ENCODE measurements around the gene TULP1. TPM values are rescaled to one million over a fixed set of nuclear protein-coding genes. Genes with fewer than 3 reads are reported as not detected.

The TULP1 gene
- total RNA-seq, 1 experiment from 2014 or later = not detected

DNA sequence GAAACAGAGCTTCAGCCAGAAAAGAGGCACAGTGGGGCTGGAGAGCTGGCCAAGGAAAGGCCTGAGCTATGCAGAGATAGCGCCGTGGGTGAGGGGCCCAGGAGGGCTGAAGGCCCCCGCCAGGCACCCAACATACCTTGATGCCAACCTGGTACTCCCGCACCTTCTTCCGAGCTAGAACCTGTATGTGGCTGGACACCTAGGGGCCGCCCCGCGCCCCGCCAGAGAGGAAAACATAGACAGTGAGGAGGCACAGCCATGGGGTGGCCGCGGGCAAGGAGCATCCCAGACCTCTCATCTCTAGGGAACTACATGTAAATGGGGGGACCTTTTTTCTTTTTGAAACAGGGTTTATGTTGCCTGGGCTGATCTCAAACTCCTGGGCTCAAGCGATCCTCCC lies 32.5 kb downstream of the TULP1 start:
- Histone ChIP-seq H3K36me3 (ENCODE audit: control insufficient read depth in 1 of 2, insufficient read depth in 2 of 2, low read length in 2 of 2) (peaks cover 0 to 2% of the 10 kb centered on the region in 2 experiments; a peak in 1 of 4 replicates), H3K4me3 (replicated peaks in 1 of 2; ENCODE audit: low read depth in 1 of 2, low read length in 2 of 2) (no peak overlapping the region), H3K27me3 (ENCODE audit: insufficient read depth, low read length) (no peaks in the 10 kb centered on the region), H3K9me2 (ENCODE audit: insufficient read depth) (no peaks in the 10 kb centered on the region), H3K27ac (ENCODE audit: low read depth, low read length) (no peak overlapping the region), H3K9me3 (ENCODE audit: control insufficient read depth in 1 of 2, insufficient read depth in 1 of 2, low read depth in 1 of 2, low read length in 2 of 2) (no peaks in the 10 kb centered on the region), H3K4me2 (ENCODE audit: low read length) (no peak overlapping the region), H4K20me1 (ENCODE audit: insufficient read depth) (no peaks in the 10 kb centered on the region), H2AFZ (ENCODE audit: low read depth, low read length, poor library complexity, severe bottlenecking) (no peak overlapping the region), H3K79me2 (ENCODE audit: insufficient read depth, low read length) (peaks cover 4% of the 10 kb centered on the region; the same call in 1 of the 2 replicates), H3K9ac (ENCODE audit: low read length) (no peak overlapping the region), H3K4me1 (ENCODE audit: control insufficient read depth in 1 of 2, insufficient read depth in 2 of 2, low read length in 2 of 2) (peaks cover 8 to 24% of the 10 kb centered on the region in 2 experiments)
- ChIA-PET RAD21 (ENCODE audit: low non-redundant PET in 1 of 2, low total read pairs in 2 of 2, uncharacterized antibody in 2 of 2, unreplicated experiment in 2 of 2) (no interaction called here), CTCF (no interaction called here), POLR2A (interaction anchor here (3.2 kb wide), 1 partner anchor 9 kb away, joined by 13 read pairs; no protein-coding TSS in a partner anchor)
- no peak for DNase-seq (ENCODE audit: low read depth, low spot score)
- intact Hi-C loops (cut with micrococcal nuclease) = no loop called here
- TF ChIP-seq POLR2A (IDR thresholded peaks at IDR 0.05; ENCODE audit: borderline replicate concordance, extremely low read depth, insufficient read depth, insufficient read length) = no peak
- no peak for TF ChIP-seq ELF1 (IDR thresholded peaks at IDR 0.05; ENCODE audit: borderline replicate concordance, low read depth)
- TF ChIP-seq, protein P1, sequence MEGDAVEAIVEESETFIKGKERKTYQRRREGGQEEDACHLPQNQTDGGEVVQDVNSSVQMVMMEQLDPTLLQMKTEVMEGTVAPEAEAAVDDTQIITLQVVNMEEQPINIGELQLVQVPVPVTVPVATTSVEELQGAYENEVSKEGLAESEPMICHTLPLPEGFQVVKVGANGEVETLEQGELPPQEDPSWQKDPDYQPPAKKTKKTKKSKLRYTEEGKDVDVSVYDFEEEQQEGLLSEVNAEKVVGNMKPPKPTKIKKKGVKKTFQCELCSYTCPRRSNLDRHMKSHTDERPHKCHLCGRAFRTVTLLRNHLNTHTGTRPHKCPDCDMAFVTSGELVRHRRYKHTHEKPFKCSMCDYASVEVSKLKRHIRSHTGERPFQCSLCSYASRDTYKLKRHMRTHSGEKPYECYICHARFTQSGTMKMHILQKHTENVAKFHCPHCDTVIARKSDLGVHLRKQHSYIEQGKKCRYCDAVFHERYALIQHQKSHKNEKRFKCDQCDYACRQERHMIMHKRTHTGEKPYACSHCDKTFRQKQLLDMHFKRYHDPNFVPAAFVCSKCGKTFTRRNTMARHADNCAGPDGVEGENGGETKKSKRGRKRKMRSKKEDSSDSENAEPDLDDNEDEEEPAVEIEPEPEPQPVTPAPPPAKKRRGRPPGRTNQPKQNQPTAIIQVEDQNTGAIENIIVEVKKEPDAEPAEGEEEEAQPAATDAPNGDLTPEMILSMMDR (IDR thresholded peaks at IDR 0.05 in 2 of 3, conservative IDR thresholded peaks at IDR 0.05 in 1 of 3; ENCODE audit: borderline replicate concordance in 1 of 3, insufficient read depth in 1 of 3, low read depth in 2 of 3, low read length in 2 of 3) = no peak
- no peak for TF ChIP-seq EZH2 (IDR thresholded peaks at IDR 0.05)
- TF ChIP-seq ZFX (IDR thresholded peaks at IDR 0.05) = no peak
- no peak for TF ChIP-seq EGR1 (IDR thresholded peaks at IDR 0.05; ENCODE audit: low read depth)
- TF ChIP-seq, protein P2, sequence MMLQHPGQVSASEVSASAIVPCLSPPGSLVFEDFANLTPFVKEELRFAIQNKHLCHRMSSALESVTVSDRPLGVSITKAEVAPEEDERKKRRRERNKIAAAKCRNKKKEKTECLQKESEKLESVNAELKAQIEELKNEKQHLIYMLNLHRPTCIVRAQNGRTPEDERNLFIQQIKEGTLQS (IDR thresholded peaks at IDR 0.05) = no peak
- no peak for TF ChIP-seq ZNF274 (IDR thresholded peaks at IDR 0.05; ENCODE audit: low read depth, low read length)
- no peak for TF ChIP-seq JUND (IDR thresholded peaks at IDR 0.05)
- TF ChIP-seq YY1 (IDR thresholded peaks at IDR 0.05; ENCODE audit: extremely low read depth, insufficient replicate concordance, low read depth, low read length) = no peak
- TF ChIP-seq, protein P3, sequence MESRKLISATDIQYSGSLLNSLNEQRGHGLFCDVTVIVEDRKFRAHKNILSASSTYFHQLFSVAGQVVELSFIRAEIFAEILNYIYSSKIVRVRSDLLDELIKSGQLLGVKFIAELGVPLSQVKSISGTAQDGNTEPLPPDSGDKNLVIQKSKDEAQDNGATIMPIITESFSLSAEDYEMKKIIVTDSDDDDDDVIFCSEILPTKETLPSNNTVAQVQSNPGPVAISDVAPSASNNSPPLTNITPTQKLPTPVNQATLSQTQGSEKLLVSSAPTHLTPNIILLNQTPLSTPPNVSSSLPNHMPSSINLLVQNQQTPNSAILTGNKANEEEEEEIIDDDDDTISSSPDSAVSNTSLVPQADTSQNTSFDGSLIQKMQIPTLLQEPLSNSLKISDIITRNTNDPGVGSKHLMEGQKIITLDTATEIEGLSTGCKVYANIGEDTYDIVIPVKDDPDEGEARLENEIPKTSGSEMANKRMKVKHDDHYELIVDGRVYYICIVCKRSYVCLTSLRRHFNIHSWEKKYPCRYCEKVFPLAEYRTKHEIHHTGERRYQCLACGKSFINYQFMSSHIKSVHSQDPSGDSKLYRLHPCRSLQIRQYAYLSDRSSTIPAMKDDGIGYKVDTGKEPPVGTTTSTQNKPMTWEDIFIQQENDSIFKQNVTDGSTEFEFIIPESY (IDR thresholded peaks at IDR 0.05; ENCODE audit: extremely low read depth, insufficient replicate concordance, low read length) = no peak
- no peak for ATAC-seq
- no TSS peak for BruUV-seq (replicated peaks)

All from HCT116 (cell line).